Fibroblast of skin of abdomen (primary cell): ENCODE measurements around the gene ZFYVE19.

Experiments used
- DNase-seq: peaks from one replicate; pipeline ENCODE4 v3.0.0-alpha.2; 2013

Gene ZFYVE19

DNA sequence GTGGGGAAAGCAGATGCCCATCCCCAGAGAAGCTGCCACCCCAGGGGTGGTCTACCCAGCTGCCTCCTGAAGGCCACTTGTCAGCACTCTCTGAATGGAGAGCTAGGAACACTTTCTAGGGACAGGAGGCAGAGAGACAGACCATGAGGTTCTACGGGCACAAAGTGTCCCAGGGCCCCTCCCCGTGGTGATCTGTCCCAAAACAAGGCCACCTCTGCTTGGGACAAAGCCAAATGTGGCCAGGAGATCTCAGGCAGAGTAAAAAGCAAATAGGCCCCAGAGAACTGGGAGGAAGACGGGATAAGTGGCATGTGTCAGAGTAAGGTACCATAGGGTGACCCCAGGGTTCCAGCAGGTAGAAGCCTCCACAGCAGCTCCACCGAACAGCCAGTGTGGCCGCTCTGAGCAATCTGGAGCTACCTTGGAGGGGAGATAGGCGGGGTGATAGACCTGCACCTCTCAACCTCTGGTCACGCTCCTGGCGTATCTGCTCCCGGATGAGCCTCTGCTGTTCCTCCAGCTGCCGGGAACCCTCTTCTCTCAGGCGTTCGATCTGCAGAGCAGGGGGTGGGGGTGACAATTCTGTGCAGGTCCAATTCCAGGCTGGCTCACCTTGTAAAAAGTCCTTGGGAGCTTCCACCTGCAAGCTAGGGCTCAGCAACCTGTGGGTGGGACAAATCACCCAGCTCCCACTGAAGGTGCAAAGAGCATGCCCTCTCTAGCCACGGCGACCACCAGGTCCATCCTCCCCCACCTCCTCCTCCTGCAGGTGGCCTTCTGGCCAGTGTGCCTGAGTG, 31.0 kb upstream of the ZFYVE19 start:
- DNase-seq = no peak

DNA sequence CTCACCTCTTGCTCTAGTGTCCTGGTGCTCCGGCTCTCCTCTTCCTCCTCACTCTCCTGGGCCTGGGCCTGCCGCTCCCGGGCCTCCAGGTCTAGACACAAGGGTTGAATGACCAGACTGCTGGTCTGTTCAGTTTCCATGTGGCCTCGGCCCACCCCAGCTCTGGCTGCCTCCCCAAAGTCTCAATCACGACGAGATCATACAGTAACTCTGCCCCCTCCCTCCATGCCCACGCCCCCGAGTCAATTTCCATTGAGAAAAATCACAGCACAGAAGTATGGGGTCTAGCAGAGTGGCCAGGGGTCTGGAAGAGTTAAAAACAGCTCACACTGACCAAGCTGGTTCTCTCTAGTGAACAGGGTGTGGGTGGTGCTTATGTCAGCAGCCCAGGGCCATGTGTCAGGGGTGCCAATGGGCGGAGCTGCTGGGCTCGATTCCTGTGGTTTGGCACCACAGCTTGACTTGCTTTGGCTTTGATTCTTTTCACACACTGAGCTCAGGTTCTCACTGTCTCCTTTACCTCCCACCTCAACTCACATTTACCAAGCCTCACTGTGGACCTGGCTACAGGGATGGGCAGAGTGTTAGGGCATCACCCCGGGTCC, 30.2 kb upstream of the ZFYVE19 start:
- DNase-seq = no peak

DNA sequence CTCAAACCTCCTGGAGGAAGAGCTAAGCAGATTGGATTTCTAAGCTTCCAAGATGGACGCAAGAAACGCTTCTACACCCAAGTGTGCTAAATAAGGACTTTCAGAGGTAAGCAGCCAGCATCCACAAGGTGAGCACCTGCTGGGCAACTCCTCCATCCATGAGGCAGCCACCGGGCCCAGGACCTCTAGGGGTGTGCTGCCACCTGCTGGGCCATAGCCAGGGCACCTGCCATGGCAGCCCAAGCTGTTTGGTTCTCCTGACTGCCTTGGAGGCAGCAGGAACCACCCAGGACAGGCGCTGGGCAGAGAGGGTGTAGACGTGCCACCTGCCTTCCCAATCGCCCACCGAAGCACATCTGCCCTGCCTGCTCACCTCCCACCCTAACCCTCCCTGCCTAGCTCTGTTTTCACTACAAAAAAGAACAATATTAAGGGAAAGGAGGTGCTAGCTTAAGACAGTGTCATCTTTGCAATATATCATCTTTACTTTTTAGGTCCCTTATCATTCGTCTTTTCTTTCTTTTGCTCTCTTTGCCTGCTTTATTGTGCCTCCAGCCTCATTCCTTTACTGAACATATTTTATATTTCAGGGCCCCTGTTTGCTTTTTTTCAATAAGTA, 24.2 kb upstream of the ZFYVE19 start:
- DNase-seq = no peak

DNA sequence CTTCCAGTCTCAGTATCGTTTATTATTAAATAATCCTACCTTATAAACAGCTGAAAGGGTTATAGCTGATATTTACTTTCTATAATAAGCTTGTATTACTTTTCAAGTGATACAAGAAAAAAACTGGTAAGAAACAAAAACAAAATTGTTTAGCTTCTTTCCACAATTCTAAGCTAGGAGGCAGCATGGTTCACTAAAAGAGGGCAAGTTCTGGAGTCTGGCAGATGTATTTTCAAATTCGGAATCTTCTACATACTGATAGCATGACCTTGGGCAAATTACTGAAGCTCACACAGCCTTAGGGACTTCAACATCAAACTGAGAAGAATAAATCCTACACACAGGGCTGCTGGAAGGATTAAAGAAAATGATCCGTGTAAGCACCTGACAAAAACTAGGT, 21.7 kb upstream of the ZFYVE19 start:
- DNase-seq = no peak

DNA sequence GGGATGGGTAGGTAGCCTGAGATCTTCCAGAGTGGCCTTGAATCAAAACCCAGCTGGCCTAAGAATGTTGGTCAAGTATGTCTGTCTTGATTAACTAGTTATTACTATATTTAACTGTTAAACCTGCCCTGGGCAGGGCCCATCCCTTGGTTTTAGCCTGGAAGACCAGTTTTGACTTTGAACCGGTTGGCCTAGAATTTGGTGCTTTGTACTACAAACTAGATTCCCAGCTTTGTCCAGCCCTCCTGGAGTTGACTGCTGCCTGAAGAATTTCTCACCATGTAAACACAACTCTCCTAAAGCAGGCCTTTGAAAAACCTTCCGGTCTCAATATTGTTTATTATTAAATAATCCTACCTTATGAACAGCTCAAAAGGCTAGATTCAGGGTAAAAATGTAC, 21.1 kb upstream of the ZFYVE19 start:
- DNase-seq = no peak

DNA sequence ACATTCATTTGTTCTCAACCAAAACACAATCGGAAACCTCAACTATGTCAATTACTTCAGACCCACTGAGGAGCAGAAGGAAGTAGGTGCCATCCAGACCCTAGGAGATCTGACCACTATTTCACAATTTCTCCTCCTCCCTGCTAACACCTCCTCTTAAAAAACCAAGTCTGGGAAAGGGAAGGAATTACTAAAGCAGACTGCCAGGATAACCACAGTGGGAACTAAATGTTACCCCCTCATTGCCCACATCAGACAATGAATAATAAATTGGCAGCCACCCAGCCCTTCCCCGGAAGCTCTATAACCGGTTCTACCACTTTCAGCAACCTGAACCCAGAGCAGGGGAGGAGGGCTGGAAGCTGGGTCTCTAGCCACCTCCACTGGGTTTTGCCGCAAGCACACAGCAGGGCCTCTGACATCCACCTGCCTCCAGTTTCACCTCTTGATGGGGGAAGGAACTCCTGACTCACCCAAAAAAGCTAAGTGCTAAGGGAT, 19.5 kb upstream of the ZFYVE19 start:
- peak; percentile 70 for DNase-seq

DNA sequence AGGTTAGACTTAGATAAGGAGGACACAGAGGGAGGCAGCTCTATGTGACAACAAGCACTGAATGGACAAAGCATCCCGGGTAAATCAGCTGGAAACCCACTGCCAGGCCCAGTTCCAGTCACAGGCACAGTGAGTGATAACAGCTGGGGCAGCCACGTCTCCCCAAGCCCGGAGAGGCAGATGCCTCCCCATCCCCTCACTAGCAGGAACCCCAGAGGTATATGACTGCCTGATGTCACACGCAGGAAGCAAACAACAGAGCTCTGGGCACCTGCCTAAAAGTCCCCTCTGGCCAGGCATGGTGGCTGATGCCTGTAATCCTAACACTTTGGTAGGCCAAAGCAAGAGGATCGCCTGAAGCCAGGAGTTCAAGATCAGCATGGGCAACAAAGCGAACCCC, 18.9 kb upstream of the ZFYVE19 start:
- DNase-seq = no peak

DNA sequence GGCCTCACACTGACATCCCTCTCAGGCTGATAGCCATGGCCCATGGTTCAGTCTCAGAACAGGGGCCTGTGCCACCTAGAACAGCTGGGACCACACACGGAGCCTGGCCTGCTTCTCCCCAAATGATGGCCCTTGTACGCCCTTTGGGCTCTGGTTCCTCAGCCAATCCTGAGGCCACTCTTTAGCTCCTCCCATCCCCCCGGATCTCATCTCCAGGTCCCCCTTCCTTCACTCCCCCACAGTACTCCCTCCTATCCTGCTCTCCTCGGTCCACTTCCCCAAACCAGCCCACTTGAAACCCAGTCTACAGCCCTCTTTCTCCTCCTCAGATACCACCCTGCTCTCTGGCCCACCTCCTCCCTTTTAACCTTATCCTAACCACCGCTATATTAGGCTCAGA, 17.8 kb upstream of the ZFYVE19 start:
- DNase-seq = no peak

DNA sequence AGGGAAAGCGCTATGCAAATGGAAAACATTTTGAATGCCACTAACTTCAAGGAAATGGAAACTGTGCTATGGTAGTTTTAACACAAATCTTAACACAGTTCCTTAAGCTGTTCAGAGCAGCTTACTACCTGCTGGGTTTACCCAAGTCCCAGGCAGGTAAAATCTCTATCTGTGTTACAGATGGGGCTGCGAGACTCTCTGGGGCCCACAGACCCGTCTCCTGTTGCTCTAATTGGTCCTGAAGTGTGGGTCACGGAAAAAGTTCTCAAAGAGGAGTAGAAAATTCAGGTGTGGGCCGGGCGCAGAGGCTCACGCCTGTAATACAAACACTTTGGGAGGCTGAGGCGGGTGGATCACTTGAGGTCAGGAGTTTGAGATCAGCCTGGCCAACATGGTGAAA, 16.9 kb upstream of the ZFYVE19 start:
- DNase-seq = no peak

DNA sequence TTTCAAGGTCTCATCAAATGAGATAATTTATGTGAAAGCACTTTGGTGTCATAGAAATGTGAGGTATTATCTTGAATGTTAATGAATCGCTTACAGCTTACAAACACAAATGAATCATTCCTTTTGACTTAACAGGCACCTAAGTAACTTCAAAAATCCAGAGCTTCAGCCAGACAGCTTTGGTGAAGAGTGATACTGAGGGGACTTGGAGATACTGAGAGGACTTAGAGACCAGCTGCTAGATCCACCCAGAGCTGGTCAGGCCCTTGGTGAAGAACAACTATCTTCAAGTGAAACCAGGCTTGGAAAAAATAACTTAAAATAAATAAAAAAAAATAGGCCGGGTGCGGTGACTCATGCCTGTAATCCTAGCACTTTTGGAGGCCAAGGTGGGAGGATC, 16.2 kb upstream of the ZFYVE19 start:
- no peak for DNase-seq

DNA sequence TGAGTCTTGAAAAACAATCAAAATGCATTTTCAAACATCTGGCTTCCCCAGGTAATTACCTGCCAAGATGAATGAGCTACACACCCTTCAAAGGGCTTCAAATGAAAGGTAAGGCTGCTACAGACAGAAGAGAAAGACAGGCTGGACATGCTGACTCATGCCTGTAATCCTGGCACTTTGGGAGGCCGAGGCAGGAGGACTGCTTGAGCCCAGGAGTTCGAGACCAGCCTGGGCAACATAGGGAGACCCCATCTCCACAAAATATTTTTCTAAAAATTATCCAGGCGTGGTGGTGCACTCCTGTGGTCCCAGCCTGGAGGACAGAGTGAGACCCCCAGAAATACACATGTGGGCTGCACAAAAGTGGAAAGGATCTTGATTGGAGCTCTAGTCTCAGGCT, 14.5 kb upstream of the ZFYVE19 start:
- no peak for DNase-seq

DNA sequence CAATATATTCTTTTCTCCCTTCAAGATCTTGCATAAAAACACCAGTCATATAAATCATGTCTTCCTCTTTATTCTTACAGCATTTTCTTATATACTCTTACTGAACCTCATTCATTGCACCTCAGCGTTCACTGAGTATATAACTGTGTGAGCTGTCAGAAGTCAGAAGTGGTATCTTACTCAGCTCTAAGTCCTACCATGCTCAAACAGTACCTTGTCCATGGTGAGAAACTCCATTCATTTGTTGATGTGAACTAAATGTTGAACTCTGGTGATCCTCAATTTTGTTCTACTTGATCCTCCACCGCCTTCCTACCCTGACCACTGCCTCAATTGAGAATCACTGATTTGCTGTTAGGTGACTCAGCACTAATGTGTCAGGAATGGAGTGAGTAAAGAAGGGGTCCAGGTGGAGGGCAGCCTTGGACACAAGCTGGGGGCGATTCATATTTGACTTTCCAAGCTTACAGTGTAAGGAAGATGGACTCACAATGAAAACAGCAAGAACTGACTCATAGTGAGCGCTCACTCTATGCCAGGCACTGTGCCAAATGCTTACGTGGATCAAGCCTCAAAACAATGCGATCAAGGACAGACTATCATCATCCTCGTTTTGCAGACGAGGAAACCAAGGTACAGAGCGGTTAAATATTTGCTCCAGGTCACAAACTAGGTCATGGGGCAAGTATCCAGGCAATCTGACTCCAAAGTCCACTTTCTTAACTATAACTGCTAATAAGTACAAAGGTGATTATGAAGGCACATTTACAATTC, 13.5 kb upstream of the ZFYVE19 start:
- DNase-seq = peak; percentile 87

DNA sequence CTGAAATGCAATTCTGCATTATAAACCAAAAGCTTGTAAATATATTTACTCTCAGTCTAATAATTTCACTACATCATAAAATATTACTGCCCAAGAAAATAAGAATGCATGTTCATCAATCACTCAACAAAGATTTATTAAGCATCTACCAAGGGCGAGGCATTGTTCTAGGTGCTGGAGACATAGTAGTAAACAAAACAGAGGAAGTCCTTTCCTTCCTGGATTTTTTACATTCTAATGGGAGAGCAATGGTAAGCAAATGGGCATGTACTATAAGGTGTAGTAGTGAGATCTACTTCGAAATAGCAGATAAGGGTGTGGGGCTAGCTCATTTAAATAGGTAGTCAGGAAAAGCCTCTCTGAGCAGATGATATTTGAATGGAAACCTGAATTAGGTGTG, 10.8 kb upstream of the ZFYVE19 start:
- no peak for DNase-seq

DNA sequence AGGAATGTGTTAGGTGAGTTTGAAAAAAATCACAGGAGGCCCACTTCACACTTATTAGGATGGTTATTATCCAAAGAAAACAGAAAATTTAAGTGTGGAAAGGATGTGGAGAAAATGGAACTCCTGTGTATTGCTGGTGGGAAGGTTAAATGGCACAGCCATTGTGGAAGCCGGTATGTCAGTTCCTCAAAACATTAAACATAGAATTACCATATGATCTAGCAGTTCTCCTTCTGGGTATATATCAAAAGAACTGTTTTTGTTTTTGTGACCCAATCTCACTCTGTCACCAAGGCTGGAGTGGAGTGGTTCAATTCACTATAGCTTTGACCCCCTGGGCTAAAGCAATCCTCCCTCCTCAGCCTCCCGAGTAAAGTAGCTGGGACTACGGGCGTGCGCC, 10.4 kb upstream of the ZFYVE19 start:
- DNase-seq = no peak

DNA sequence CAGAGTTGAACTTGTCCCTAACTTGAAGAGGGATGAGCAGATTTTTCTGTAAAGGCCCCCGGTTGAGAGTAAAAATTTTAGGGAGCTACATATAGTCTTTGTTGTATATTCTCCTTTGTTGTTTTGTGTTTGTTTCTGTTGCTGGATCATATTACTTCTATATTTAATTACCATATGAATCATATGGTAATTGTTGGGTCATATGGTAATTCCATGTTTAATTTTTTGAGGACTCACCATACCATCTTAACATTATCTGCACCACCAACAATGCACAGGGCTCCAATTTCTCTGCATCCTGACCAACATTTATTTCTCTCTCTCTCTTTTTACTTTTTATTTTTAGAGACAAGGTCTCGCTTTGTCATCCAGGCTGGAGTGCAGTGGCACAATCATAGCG, 7.4 kb upstream of the ZFYVE19 start:
- no peak for DNase-seq

DNA sequence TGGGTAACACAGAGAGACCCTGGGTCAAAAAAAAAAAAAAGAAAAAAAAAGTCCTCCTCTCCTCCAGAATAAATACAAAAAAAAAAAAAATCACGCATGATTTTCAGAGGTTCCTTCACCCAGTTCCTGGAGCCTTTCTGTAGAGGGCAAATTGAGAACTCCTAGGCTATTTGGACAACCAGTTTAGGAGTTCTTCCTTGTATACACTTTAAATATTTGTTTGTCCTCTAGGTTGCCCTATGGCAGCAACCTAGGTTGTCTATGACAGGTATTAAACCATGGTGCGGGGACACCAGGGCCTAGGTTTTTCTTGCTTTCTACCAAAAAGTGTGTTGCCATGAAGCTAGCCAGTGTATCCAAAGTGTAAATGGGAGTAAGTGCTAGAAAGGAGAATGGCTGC, 3.8 kb upstream of the ZFYVE19 start:
- no peak for DNase-seq

DNA sequence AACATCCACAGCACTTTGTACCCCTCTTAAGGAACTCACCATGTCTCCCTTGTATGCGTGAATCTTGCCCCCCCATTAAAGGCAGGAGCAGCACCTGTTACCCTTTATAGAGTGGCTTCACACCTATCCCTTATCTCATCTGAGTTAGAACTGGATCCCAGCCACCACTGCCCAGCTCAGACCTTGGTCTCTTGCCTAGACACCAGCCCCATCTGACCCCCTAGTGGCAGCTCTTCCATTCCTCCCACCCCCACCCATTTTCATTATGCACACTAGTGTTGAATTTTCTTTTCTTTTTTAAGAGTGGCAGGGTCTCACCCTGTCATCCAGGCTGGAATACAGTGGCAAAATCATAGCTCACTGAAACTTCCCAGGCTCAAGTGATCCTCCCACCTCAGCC, 3.2 kb upstream of the ZFYVE19 start:
- DNase-seq = no peak

DNA sequence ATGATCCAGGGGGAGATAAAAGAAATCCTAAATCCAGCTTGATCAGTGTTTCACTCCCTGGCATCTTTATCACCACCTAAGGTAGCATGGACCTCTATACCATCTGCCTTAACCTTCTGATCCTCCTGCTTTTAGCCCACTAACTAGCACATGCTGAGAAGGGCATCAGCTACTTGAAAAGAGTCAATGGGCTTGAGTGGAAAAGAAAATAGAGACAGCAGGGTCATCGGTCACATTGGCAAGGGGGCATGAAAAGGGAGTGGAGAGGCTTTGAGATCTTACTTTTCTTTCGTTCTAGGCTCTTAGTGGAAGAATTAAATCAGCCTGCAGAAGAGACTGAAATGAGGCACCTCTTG, 239 bp upstream of the ZFYVE19 start:
- DNase-seq = no peak

DNA sequence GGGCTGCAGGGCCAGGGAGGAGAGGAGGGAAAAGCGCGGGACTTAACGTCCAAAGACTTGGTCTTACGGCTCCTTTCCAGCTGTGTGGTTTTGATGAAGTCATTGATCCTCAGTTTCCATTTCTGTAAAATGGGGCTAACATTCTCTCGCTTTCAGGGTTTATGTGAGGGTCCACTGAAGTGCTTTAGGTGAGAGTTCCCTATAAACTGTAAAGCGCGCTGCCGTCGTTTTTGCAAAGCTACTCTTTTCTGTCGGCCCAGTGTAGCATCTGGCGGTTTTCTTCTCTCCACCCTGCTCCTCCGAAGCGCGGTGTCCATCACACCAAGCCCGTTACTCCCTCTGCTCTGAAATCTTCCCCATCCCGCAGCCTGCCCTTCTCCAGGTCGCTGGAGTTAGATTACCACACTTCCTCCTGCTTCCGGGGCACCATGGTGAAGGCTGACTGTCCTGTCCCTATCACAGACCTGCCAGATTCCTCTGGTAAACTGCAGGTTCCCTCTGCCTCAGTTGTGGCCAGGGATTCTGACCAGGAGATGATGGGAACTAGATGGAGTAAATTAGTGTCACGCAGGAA, 1.1 kb downstream of the ZFYVE19 start:
- no peak for DNase-seq

DNA sequence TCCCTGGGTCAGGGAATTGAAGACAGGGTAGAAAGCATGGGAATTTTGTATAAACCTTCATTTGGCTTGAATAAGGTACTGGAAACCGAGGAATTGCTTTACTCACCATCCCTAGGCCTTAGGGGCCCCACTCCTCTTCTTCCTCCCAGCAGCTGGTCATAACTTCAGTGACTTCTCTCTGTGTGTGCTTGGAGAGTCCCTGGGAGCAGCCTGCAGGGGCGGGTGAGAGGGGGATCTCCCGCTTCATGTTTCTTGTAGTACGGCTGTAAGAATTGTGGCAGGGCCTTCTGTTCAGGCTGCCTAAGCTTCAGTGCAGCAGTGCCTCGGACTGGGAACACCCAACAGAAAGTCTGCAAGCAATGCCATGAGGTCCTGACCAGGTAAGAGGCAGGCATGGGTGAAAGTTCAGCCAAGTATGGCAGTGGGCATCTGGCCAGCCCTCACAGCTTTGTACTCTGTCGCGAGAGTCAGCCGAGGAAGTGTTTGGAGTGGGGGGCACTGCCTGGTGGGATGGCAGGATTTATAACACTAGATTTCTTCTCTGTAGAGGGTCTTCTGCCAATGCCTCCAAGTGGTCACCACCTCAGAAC, 2.1 kb downstream of the ZFYVE19 start:
- DNase-seq = no peak

DNA sequence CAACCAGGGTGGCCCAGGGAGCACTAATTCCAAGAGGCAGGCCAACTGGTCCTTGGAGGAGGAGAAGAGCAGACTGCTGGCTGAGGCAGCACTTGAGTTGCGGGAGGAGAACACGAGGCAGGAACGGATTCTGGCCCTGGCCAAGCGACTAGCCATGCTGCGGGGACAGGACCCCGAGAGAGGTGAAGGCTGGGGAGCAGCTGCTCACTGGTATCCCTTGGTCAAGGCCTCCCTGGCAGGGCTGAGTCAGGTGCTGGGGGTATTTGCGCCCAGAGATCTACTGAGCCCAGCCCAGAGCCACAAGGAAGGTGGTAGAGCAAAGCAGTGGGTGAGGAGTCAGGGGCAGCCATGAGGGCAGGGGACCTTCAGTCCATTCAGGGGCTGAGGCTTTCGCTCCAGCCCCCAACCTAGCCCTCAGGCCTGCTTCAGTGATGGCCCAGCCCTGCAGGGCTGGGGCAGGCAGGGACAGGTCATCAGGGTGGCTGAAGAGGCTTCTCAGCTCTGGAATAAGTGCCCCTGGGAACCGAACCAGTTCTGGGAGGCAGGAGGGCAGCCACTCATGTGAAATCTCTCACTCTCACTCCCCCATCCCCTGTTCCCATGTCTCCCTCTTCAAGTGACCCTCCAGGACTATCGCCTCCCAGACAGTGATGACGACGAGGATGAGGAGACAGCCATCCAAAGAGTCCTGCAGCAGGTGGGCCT, 6.0 kb downstream of the ZFYVE19 start:
- no peak for DNase-seq
